NOMO-1 (cell line): ENCODE results near the gene CACNB4.
A peak's percentile ranks its signal among the peaks of the same experiment; 100 is the strongest.

Experiments
- DNase-seq, 2 experiments: peaks; one replicate each; lab custom pipeline; 2025; ENCODE audit not compliant: unreplicated experiment in 2 of 2; lab: John Stamatoyannopoulos, UW

Gene CACNB4

DNA sequence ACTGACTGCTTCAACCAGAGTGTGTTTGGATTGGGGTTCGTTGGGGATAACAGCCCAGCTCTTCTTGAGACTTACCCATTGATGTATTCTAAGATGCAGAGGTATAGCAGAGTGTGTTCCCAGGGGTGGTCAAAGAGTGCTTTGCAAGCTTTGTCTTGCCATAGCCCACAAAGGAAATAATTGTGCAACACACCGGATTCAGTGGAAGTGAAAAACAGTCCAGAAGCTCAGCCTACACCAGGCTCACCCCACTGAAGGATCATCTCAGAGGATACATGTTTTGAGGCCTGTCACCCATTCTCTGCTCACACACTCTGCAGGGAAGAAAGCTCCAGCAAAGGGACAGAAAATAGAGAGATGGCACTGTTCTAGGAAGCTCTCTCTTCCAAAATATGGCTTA, 9.6 kb downstream of the CACNB4 start:
- DNase-seq = peak; percentile 75 to 81

- no peak for DNase-seq
Observed at GRCh38 chr2:152088006-152088405, 10.8 kb downstream of the CACNB4 start.

GRCh38 chr2:152086231-152086630, 12.6 kb downstream of the CACNB4 start:
- no peak for DNase-seq

- no peak for DNase-seq
Observed at GRCh38 chr2:152084076-152084475, 14.8 kb downstream of the CACNB4 start.

- DNase-seq = no peak
Observed at GRCh38 chr2:152083202-152083875, 15.5 kb downstream of the CACNB4 start.

GRCh38 chr2:152078662-152079061, 20.2 kb downstream of the CACNB4 start:
- DNase-seq = no peak

DNA sequence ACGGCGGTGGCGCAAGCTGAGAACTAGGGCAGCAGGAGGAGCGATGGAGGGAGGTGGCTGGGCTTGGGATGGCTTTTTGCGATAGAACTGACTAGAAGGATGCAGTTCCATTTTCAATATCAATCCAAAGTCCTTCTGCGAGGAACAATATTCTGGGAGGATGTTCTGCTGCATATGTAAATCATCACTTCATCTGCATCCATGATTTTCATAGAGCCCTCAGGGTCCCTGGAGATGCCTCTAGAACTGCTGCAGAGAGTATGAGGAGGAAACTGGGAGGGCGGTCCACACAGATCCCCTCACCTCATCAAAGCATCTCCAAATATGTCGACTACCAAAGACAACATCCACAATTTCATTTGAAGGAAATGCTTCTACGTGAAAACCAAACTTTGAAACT, 20.8 kb downstream of the CACNB4 start:
- no peak for DNase-seq

- DNase-seq = no peak
Observed at GRCh38 chr2:152075461-152076050, 23.3 kb downstream of the CACNB4 start.

DNA sequence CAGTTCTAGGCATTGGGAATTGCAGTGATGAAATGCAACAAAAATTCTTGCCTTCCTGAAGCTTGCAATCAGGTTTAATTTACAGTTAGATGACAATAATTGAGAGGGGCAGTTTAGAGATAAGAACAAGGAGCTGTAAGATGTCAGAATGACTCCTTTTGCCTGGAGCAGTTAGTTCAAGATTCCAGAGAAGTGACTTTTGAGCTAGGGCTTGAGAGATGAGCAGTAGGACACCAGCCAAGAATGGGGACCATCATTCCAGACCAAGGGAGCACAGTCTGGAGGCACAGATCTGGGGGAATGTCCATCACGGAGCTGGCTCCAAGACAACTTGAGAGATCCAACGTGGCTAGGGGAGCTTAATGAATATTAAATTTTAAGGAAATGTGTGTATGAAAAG, 26.8 kb downstream of the CACNB4 start:
- DNase-seq = no peak

GRCh38 chr2:152071518-152071917, 27.3 kb downstream of the CACNB4 start:
- no peak for DNase-seq

GRCh38 chr2:152071092-152071491, 27.8 kb downstream of the CACNB4 start:
- peak; percentile 51 to 76 for DNase-seq

DNA sequence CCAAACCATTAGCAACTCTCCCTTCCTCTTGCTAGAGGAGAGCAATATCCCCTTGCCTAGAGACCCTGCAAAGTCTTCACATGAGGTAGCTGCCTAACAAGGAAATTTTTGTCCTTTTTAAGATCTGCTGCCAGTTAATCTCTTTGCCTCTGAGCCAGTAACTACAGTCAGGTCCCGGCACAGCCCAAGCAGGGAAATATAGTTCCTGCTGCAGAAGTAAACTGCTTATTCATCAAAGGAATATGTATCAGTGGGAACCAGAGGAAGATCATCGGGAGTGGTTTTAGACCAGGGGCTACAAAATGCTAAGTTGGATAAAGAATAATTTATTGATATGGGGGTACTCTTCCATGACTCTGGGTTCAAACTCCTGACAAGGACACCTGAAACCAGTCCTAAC, 30.6 kb downstream of the CACNB4 start:
- DNase-seq = no peak

DNA sequence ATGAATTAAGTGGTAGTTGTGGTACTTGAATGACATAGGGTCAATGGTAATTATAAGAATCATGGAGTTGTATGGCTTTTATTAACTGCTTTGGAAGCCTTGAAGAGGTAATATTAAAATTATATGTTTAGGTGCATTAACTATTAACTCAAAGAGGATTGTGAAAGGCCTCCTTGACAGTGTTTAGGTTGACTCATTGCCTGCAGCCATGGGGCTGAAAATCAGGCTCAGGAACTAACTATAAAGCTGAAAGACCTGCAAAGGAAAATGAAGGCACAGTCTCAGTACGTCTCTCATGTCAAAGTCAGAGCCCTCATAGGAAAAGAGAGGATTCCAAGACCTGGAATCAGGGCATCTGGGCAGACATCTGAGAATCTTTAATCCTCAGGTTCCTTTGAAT, 31.0 kb downstream of the CACNB4 start:
- DNase-seq = no peak

- DNase-seq = no peak
Observed at GRCh38 chr2:152065945-152066344, 32.9 kb downstream of the CACNB4 start.

DNA sequence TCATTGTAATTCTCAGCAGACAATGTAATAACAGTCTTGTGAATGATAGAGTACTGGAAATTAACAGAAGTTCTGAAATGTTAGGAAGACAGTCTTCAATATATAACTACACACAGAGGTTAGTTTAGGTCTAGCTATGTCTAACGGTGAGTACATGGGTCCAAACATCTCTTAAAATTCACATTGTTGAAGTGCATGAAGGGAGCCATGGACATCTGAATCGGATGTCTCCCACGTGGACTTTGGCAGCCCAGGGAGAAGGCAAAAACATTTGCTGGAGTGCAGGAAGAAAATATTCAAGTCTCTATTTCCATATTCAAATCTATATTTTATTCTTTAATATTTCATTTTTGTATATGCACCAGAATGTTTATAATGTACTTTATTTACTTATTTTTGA, 34.8 kb downstream of the CACNB4 start:
- DNase-seq = no peak

GRCh38 chr2:152063325-152063924, 35.4 kb downstream of the CACNB4 start:
- DNase-seq = no peak

DNA sequence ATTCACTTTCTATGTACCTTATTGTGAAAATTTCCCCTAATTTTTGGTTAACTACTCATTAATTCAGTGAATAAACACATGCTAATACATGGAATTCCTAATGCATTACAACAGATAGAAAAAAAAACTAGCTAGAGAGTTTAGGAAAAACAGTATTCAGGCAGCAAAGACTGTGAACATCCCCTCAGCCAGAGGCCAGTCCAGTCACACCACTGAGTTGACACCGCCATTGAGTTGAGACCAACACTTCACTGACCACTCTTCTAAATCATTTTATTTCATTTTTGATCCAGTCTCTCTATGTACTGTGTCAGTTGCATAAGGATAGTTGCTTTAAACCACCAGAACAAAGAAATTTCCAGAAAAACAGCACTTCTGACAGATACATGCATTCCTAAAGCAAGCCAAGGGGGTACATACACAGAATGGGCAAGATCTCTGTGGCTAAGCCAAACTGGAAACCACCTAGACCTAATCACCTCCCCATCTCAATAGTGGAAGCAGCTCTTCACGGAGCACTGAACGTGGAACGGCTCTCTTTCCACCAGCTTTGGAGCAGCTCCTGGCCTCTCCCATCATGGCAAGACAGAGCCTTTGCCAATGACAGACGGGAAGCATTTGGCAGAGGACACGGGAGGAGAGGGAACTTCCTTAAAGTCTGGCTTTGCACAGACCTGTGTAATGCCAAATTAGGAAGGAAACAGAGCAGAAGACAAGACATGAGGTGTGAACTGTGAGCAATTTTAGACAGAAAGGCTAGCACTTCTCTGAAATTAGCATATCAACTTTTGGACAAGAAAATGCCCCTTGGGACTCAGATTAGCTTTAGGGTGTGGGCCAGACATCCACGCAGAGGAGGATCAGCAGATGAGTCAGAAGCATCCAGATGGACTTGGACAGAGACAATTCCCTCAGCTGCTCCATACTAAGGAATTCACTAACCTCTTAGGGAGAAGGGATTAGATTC, 36.4 kb downstream of the CACNB4 start:
- no peak for DNase-seq

- DNase-seq = no peak
Observed at GRCh38 chr2:152061383-152061782, 37.5 kb downstream of the CACNB4 start.

DNA sequence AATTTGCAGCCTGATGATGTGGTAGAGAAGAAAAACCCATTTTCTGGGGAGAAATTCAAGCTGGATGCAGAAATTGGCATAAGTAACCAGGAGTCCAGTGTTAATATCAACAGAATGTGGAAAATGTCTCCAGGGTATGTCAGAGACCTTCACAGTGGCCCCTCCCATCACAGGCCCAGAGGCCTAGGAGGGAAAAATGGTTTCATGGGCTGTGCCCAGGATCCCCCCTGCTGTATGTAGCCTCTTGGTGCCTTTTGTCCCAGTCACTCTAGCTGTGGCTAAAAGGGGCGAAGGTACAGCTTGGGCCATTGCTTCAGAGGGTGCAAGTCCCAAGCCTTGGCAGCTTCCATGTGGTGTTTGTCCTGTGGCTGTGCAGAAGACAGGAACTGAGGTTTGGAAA, 40.2 kb downstream of the CACNB4 start:
- no peak for DNase-seq

- DNase-seq = no peak
Observed at GRCh38 chr2:152056418-152056817, 42.4 kb downstream of the CACNB4 start.
